ENCODE data around the gene SLC26A5. TPM values are rescaled to one million over a fixed set of nuclear protein-coding genes. Genes with fewer than 3 reads are reported as not detected.

Gene SLC26A5
- total and polyA plus RNA-seq, 10 of the 15 experiments (the other 5 are each of a cell fraction or from before 2014, with no cell fraction given): 0.03 TPM; not detected in 9

GRCh38 chr7:103420857-103421384 lies 25.1 kb downstream of the SLC26A5 start:
- no peaks in the 10 kb centered on the region for H3K36me3 ChIP-seq (ENCODE audit: control insufficient read depth in 2 of 2, insufficient read depth in 2 of 2, low read length in 1 of 2)
- CTCF ChIA-PET: no interaction called here
- 58% methylated on average over 5 of the region's 5 CpGs for whole genome bisulfite sequencing (ENCODE audit: insufficient coverage, insufficient replicate concordance, low lambda C conversion rate, missing lambda C conversion rate)
- H3K9me3 ChIP-seq (replicated peaks; ENCODE audit: control insufficient read depth, insufficient read depth, low read length): no peaks in the 10 kb centered on the region
- ATAC-seq: no peak
- intact Hi-C loops (cut with micrococcal nuclease; ENCODE audit: unreplicated experiment) (no loop called here), in situ Hi-C loops (cut with MboI) (no loop called here)
- H3K27me3 ChIP-seq (replicated peaks in 1 of 2; ENCODE audit: control insufficient read depth in 2 of 2, insufficient read depth in 2 of 2, low read length in 1 of 2): no peaks in the 10 kb centered on the region
- SMC1A ChIA-PET (ENCODE audit: uncharacterized antibody, unreplicated experiment): no interaction called here
- H3K4me2 ChIP-seq (ENCODE audit: control insufficient read depth, insufficient read depth): no peak overlapping the region
- RAD21 ChIA-PET (ENCODE audit: unreplicated experiment): no interaction called here
- BruUV-seq (replicated peaks): no TSS peak
- no peaks in the 10 kb centered on the region for H3K4me1 ChIP-seq (ENCODE audit: control insufficient read depth, insufficient read depth, low read length)
- TF ChIP-seq HDAC2 (IDR thresholded peaks at IDR 0.05): no peak
- no peak for TF ChIP-seq REST (IDR thresholded peaks at IDR 0.05; ENCODE audit: low read depth, low read length)
- no peak for TF ChIP-seq RELB (IDR thresholded peaks at IDR 0.05; ENCODE audit: low read depth)
- TF ChIP-seq MEF2A (IDR thresholded peaks at IDR 0.05; ENCODE audit: insufficient read depth, low read depth, low read length): no peak
- no peak for TF ChIP-seq CBFB (IDR thresholded peaks at IDR 0.05; ENCODE audit: low read depth)
- TF ChIP-seq CBX5 (IDR thresholded peaks at IDR 0.05; ENCODE audit: low read depth): no peak
- no peak for TF ChIP-seq MAX (IDR thresholded peaks at IDR 0.05; ENCODE audit: low read depth, low read length)
- TF ChIP-seq NFYB (IDR thresholded peaks at IDR 0.05; ENCODE audit: insufficient read depth, low read depth, low read length): no peak
- no peak for TF ChIP-seq SPI1 (IDR thresholded peaks at IDR 0.05; ENCODE audit: borderline replicate concordance, insufficient read depth, low read depth, low read length)
- TF ChIP-seq BACH1 (IDR thresholded peaks at IDR 0.05; ENCODE audit: borderline replicate concordance): no peak
- TF ChIP-seq TCF12 (IDR thresholded peaks at IDR 0.05; ENCODE audit: low read depth, low read length): no peak
- no peak for TF ChIP-seq SMARCA5 (IDR thresholded peaks at IDR 0.05)
- H3K79me2 ChIP-seq (ENCODE audit: control insufficient read depth, insufficient read depth, low read length): no peaks in the 10 kb centered on the region
- no peak overlapping the region for H3K9ac ChIP-seq (ENCODE audit: control insufficient read depth, insufficient read depth, low read length)
- no peak for DNase-seq (ENCODE audit: low read depth, low spot score)
- POLR2A ChIA-PET: no interaction called here
- H2AFZ ChIP-seq (ENCODE audit: control insufficient read depth, low read depth, low read length): no peak overlapping the region
- H4K20me1 ChIP-seq (ENCODE audit: control insufficient read depth, insufficient read depth): no peaks in the 10 kb centered on the region
- no peak for FAIRE-seq
- no peak overlapping the region for H3K4me3 ChIP-seq
- H3K27ac ChIP-seq (ENCODE audit: control insufficient read depth, insufficient read depth): no peak overlapping the region

All from GM12878 (cell line).